Measurements from ENCODE around the gene PTPRU.

The PTPRU gene

GRCh38 chr1:29253180-29253579, 16.9 kb downstream of the PTPRU start:
- H2AFZ ChIP-seq (ENCODE audit: low read length), result no peak overlapping the region
- no peaks in the 10 kb centered on the region for H3K79me2 ChIP-seq (ENCODE audit: low read length)
- no peak for TF ChIP-seq EZH2phosphoT487 (IDR thresholded peaks at IDR 0.05; ENCODE audit: low read length)
- no peak for TF ChIP-seq EZH2 (optimal IDR thresholded peaks at IDR 0.05; ENCODE audit: low read depth, low read length)
- no peak for TF ChIP-seq CTCF (IDR thresholded peaks at IDR 0.05; ENCODE audit: low read length)
- H3K9me3 ChIP-seq (replicated peaks; ENCODE audit: insufficient read depth, low read length), result no peaks in the 10 kb centered on the region
- H3K9ac ChIP-seq (ENCODE audit: low read length), result no peak overlapping the region
- no peak overlapping the region for H3K4me2 ChIP-seq (ENCODE audit: low read depth, low read length)
- H3K27me3 ChIP-seq (replicated peaks; ENCODE audit: insufficient read depth, low read length), result peaks cover 86% of the 10 kb centered on the region
- no peaks in the 10 kb centered on the region for H4K20me1 ChIP-seq (ENCODE audit: insufficient read depth, low read length)
- no peaks in the 10 kb centered on the region for H3F3A ChIP-seq (ENCODE audit: insufficient read depth, low read length)
- H3K36me3 ChIP-seq (replicated peaks; ENCODE audit: insufficient read depth, low read length), result no peaks in the 10 kb centered on the region
- DNase-seq, result no peak
- H3K4me1 ChIP-seq (ENCODE audit: low read length), result no peaks in the 10 kb centered on the region
- no peaks in the 10 kb centered on the region for H3K9me2 ChIP-seq (replicated peaks; ENCODE audit: insufficient read depth, low read length)
- no peak overlapping the region for H3K4me3 ChIP-seq (ENCODE audit: low read length)
- H3K27ac ChIP-seq (ENCODE audit: low read length), result no peak overlapping the region

- peaks cover 85% of the 10 kb centered on the region for H3K27me3 ChIP-seq (replicated peaks; ENCODE audit: insufficient read depth, low read length)
- no peak overlapping the region for H3K9ac ChIP-seq (ENCODE audit: low read length)
- no peaks in the 10 kb centered on the region for H3K79me2 ChIP-seq (ENCODE audit: low read length)
- H3K9me3 ChIP-seq (replicated peaks; ENCODE audit: insufficient read depth, low read length), result no peaks in the 10 kb centered on the region
- H3K27ac ChIP-seq (ENCODE audit: low read length), result no peak overlapping the region
- H3K4me2 ChIP-seq (ENCODE audit: low read depth, low read length), result no peak overlapping the region
- H4K20me1 ChIP-seq (ENCODE audit: insufficient read depth, low read length), result no peaks in the 10 kb centered on the region
- H3K4me1 ChIP-seq (ENCODE audit: low read length), result no peaks in the 10 kb centered on the region
- no peak overlapping the region for H2AFZ ChIP-seq (ENCODE audit: low read length)
- no peak overlapping the region for H3K4me3 ChIP-seq (ENCODE audit: low read length)
- H3F3A ChIP-seq (ENCODE audit: insufficient read depth, low read length), result no peaks in the 10 kb centered on the region
- no peaks in the 10 kb centered on the region for H3K36me3 ChIP-seq (replicated peaks; ENCODE audit: insufficient read depth, low read length)
- no peak for TF ChIP-seq EZH2phosphoT487 (IDR thresholded peaks at IDR 0.05; ENCODE audit: low read length)
- TF ChIP-seq EZH2 (optimal IDR thresholded peaks at IDR 0.05; ENCODE audit: low read depth, low read length), result no peak
- TF ChIP-seq CTCF (IDR thresholded peaks at IDR 0.05; ENCODE audit: low read length), result no peak
- no peaks in the 10 kb centered on the region for H3K9me2 ChIP-seq (replicated peaks; ENCODE audit: insufficient read depth, low read length)
- DNase-seq, result no peak
Measured at GRCh38 chr1:29254346-29254745, 18.0 kb downstream of the PTPRU start.

DNA sequence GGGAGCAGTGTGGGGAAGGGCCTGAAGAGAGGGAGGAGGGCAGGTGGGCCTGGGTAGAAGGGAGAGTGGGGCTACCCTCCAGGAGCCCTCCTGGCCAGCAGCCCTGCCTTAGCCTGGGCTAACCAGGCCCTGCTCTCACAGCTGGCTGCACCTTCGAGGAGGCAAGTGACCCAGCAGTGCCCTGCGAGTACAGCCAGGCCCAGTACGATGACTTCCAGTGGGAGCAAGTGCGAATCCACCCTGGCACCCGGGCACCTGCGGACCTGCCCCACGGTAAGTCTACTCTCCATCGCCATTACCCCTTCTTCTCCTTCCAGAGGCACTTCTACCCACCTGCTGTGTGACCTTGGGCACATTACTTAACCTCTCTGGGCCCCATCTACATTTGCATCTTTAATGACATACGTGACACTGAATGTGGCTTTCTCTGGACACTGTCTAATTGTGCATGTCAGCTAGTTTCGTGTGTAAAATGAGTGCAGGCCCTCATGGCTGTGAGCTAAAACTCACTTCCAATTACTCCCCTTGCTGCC, 18.9 kb downstream of the PTPRU start:
- Histone ChIP-seq H3F3A (ENCODE audit: insufficient read depth, low read length) (no peaks in the 10 kb centered on the region), H3K4me1 (ENCODE audit: low read length) (no peaks in the 10 kb centered on the region), H3K79me2 (ENCODE audit: low read length) (no peaks in the 10 kb centered on the region), H3K27ac (ENCODE audit: low read length) (no peak overlapping the region), H3K9ac (ENCODE audit: low read length) (no peak overlapping the region), H3K4me3 (ENCODE audit: low read length) (no peak overlapping the region), H3K9me2 (replicated peaks; ENCODE audit: insufficient read depth, low read length) (no peaks in the 10 kb centered on the region), H3K9me3 (replicated peaks; ENCODE audit: insufficient read depth, low read length) (no peaks in the 10 kb centered on the region), H4K20me1 (ENCODE audit: insufficient read depth, low read length) (no peaks in the 10 kb centered on the region), H3K36me3 (replicated peaks; ENCODE audit: insufficient read depth, low read length) (no peaks in the 10 kb centered on the region), H3K4me2 (ENCODE audit: low read depth, low read length) (no peak overlapping the region), H3K27me3 (replicated peaks; ENCODE audit: insufficient read depth, low read length) (peaks cover 79% of the 10 kb centered on the region), H2AFZ (ENCODE audit: low read length) (no peak overlapping the region)
- TF ChIP-seq CTCF (IDR thresholded peaks at IDR 0.05; ENCODE audit: low read length), result no peak
- TF ChIP-seq EZH2phosphoT487 (IDR thresholded peaks at IDR 0.05; ENCODE audit: low read length), result no peak
- no peak for TF ChIP-seq EZH2 (optimal IDR thresholded peaks at IDR 0.05; ENCODE audit: low read depth, low read length)
- DNase-seq, result no peak
